Lower leg skin (tissue), 4 donors: ENCODE data around the gene SLC35F3. TPM values are rescaled to one million over a fixed set of nuclear protein-coding genes. Genes with fewer than 3 reads are reported as not detected.
A peak's percentile ranks its signal among the peaks of the same experiment; 100 is the strongest.

Experiments used
- DNase-seq, 2 donors: peaks; one replicate each; pipeline ENCODE4 v3.0.0-alpha.2; 2019; ENCODE audit warnings: low spot score in 2 of 2
- H3K4me3 ChIP-seq: fragments of 200-600 bp; sonication (generic); 2 replicates; pipeline ENCODE4 v1.5.1; 2017; ENCODE audit warnings: mild to moderate bottlenecking, low read depth; ENCODE audit not compliant: poor library complexity, severe bottlenecking
- POLR2A ChIP-seq, 2 donors: fragments of 450-650 bp; IDR thresholded peaks; one replicate each; pipeline ENCODE4 v1.6.1; 2016 to 2017; ENCODE audit warnings: antibody characterized with exemption in 2 of 2, mild to moderate bottlenecking in 1 of 2, moderate library complexity in 1 of 2
- WGBS, 2 donors: methylation state at CpG; one replicate each; pipeline ENCODE4 v1.1.5; 2018; 5-methylcytosine and 5-hydroxymethylcytosine counted together
- intact Hi-C: fragments of 100-400 bp; cut with DNase I; formaldehyde crosslinking; loops from one replicate; pipeline ENCODE4 v1.15.0; 2023; ENCODE audit warnings: low total_unique reads
- total RNA-seq, 4 donors: library from RNA; depleted of rRNA; stranded (reverse); fragments of >200 nt; gene quantifications; one replicate each; pipeline ENCODE4 v1.1.0, GENCODE V29; 2016
- TF ChIP-seq, protein P1 (sequence below), 3 donors: fragments of 450-650 bp; IDR thresholded peaks; one replicate each; pipeline ENCODE4 v1.5.1; 2016; ENCODE audit warnings: antibody characterized with exemption in 3 of 3, mild to moderate bottlenecking in 3 of 3, moderate library complexity in 2 of 3

Gene SLC35F3
- total RNA-seq, 4 donors from 2014 or later = 0.42 to 0.83 (median 0.64) TPM

GRCh38 chr1:234212764-234213657 is 308.5 kb downstream of the SLC35F3 start:
- WGBS, 2 donors = 33 to 40% methylated on average over 4 of the region's 4 CpGs
- no peak for DNase-seq
- TF ChIP-seq, protein P1, sequence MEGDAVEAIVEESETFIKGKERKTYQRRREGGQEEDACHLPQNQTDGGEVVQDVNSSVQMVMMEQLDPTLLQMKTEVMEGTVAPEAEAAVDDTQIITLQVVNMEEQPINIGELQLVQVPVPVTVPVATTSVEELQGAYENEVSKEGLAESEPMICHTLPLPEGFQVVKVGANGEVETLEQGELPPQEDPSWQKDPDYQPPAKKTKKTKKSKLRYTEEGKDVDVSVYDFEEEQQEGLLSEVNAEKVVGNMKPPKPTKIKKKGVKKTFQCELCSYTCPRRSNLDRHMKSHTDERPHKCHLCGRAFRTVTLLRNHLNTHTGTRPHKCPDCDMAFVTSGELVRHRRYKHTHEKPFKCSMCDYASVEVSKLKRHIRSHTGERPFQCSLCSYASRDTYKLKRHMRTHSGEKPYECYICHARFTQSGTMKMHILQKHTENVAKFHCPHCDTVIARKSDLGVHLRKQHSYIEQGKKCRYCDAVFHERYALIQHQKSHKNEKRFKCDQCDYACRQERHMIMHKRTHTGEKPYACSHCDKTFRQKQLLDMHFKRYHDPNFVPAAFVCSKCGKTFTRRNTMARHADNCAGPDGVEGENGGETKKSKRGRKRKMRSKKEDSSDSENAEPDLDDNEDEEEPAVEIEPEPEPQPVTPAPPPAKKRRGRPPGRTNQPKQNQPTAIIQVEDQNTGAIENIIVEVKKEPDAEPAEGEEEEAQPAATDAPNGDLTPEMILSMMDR (IDR thresholded peaks at IDR 0.05) = no peak
- TF ChIP-seq POLR2A (IDR thresholded peaks at IDR 0.05) = no peak
- intact Hi-C loops = no loop called here
- H3K4me3 ChIP-seq = no peak overlapping the region

GRCh38 chr1:234213658-234214128 is 309.2 kb downstream of the SLC35F3 start:
- no peak overlapping the region for H3K4me3 ChIP-seq
- TF ChIP-seq, protein P1 (IDR thresholded peaks at IDR 0.05) = no peak
- TF ChIP-seq POLR2A (IDR thresholded peaks at IDR 0.05) = no peak
- WGBS, 2 donors = 19 to 25% methylated on average over 8 of the region's 8 CpGs
- intact Hi-C loops = no loop called here
- no peak for DNase-seq

- peak overlapping the region; percentile 16 for H3K4me3 ChIP-seq
- DNase-seq = no peak
- TF ChIP-seq POLR2A (IDR thresholded peaks at IDR 0.05) = no peak
- TF ChIP-seq, protein P1 (IDR thresholded peaks at IDR 0.05) = no peak
- 0 to 1% methylated on average over 37 to 50 of the region's 69 CpGs for WGBS, 2 donors
- intact Hi-C loops = no loop called here
Observed at GRCh38 chr1:234214129-234214910, 309.8 kb downstream of the SLC35F3 start.

DNA sequence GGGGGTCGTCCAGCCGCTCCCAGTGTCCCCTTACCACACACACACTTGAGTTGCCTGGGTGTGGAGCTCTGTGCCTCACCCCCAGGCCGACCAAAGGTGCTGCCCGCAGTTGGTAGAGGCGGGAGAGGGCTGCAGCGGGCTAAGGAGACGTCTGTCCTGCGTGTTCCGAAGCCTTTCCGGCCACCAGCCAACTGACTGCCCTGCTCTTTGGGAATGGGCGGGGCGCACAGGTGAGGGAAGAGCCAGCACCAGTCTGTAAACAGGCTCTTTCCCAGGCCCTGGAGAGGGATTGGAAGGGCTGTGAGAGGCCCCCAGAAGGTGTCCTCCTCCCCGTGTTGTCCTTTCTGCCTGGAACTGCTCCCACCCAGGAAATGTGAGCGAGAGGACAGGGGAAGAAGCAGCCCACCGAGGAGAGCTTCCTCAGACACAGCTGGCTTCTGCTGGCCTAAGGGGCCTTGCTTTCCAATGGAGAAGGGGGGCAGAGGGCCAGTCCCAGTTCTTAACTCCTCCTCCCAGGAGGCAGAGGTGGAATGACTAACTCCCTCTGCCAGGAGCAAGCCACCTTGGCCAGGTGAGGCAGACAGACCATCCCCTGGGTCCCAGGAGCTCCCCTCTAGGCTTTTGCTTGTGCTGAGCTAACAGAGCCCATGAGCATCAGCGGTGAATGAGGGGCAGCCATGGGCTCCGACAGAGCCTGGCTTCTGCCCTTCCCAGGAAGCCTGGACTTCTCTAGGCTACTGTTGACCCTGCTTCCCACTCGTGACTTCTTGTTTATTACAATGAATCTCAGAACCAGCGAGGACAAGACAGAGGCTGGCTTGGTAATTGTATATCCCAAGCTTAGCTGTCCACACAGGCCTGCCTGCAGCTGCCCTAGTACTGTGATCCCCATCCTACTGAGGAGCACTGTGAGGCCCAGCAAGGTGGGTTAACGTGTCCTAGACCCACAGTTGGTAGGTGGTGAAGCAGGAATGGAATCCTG is 310.7 kb downstream of the SLC35F3 start:
- no peak for TF ChIP-seq POLR2A (IDR thresholded peaks at IDR 0.05)
- TF ChIP-seq, protein P1 (IDR thresholded peaks at IDR 0.05) = no peak
- intact Hi-C loops = no loop called here
- no peak overlapping the region for H3K4me3 ChIP-seq
- no peak for DNase-seq
- WGBS, 2 donors = 34 to 53% methylated on average over 7 to 17 of the region's 20 CpGs

- H3K4me3 ChIP-seq = no peak overlapping the region
- intact Hi-C loops = no loop called here
- no peak for DNase-seq
- 70 to 80% methylated on average over 8 of the region's 8 CpGs for WGBS, 2 donors
- TF ChIP-seq, protein P1 (IDR thresholded peaks at IDR 0.05) = no peak
- no peak for TF ChIP-seq POLR2A (IDR thresholded peaks at IDR 0.05)
Observed at GRCh38 chr1:234216116-234216703, 311.7 kb downstream of the SLC35F3 start.
